Measurements from ENCODE around the gene FAM114A2. TPM values are rescaled to one million over a fixed set of nuclear protein-coding genes. Genes with fewer than 3 reads are reported as not detected.
"Not testable (repeated sequence)": the region's sequence is repeated elsewhere in the genome, so short reads cannot be mapped to it uniquely, and the experiment has no call there.

FAM114A2 gene
- total RNA-seq, 3 donors from 2014 or later: 21.6 to 32.1 (median 22.0) TPM

- intact Hi-C loops (cut with DNase I; ENCODE audit: low total_unique reads): loop anchor here (1.0 to 10.0 kb wide), 2 partner anchors 340 to 1793 kb away; no protein-coding TSS in a partner anchor
- Histone ChIP-seq H3K27ac (no peak overlapping the region), H3K27me3 (no peaks in the 10 kb centered on the region), H3K4me3 (no peak overlapping the region), H3K4me1 (peaks cover 0 to 2% of the 10 kb centered on the region in 2 donors), H3K36me3 (no peaks in the 10 kb centered on the region), H3K9me3 (no peaks in the 10 kb centered on the region)
- TF ChIP-seq POLR2AphosphoS5 (IDR thresholded peaks at IDR 0.05) (no peak), POLR2A (IDR thresholded peaks at IDR 0.05) (no peak)
- TF ChIP-seq, protein P1, sequence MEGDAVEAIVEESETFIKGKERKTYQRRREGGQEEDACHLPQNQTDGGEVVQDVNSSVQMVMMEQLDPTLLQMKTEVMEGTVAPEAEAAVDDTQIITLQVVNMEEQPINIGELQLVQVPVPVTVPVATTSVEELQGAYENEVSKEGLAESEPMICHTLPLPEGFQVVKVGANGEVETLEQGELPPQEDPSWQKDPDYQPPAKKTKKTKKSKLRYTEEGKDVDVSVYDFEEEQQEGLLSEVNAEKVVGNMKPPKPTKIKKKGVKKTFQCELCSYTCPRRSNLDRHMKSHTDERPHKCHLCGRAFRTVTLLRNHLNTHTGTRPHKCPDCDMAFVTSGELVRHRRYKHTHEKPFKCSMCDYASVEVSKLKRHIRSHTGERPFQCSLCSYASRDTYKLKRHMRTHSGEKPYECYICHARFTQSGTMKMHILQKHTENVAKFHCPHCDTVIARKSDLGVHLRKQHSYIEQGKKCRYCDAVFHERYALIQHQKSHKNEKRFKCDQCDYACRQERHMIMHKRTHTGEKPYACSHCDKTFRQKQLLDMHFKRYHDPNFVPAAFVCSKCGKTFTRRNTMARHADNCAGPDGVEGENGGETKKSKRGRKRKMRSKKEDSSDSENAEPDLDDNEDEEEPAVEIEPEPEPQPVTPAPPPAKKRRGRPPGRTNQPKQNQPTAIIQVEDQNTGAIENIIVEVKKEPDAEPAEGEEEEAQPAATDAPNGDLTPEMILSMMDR (IDR thresholded peaks at IDR 0.05): no peak
- DNase-seq (ENCODE audit: low spot score in 2 of 2): no peak
These were observed 33.2 kb upstream of the FAM114A2 start for GRCh38 chr5:154071799-154072413.

GRCh38 chr5:154069854-154070253, 31.1 kb upstream of the FAM114A2 start:
- H3K4me3 ChIP-seq; H3K4me1 ChIP-seq; H3K27ac ChIP-seq; H3K27me3 ChIP-seq; H3K9me3 ChIP-seq; H3K36me3 ChIP-seq; DNase-seq (ENCODE audit: low spot score in 2 of 2): not testable (repeated sequence)
- intact Hi-C loops (cut with DNase I; ENCODE audit: low total_unique reads): loop anchor here (10.0 kb wide), 1 partner anchor 1795 kb away; no protein-coding TSS in a partner anchor

DNA sequence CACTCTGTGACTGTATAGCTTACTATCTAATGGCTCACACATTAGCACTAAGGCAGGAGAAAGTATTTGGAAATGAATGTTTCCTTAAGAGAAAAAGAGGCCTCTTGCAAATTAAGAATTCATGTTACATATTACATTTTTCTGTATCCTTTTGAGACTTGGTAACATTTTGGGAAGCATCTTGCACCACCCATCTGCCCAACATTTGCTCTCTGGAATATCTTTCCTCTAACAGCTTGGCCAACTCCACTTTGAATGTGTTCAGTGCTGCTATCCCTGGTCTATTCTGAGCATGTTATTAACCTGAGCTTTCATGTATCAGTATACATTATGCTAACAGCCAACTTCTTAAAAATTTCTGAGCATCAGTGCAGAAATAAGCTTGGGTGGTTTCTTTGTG, 27.3 kb upstream of the FAM114A2 start:
- TF ChIP-seq POLR2AphosphoS5 (IDR thresholded peaks at IDR 0.05): no peak
- TF ChIP-seq POLR2A (IDR thresholded peaks at IDR 0.05): no peak
- TF ChIP-seq, protein P1 (IDR thresholded peaks at IDR 0.05): no peak
- Histone ChIP-seq H3K36me3 (no peaks in the 10 kb centered on the region), H3K4me3 (no peak overlapping the region), H3K27me3 (no peaks in the 10 kb centered on the region), H3K27ac (no peak overlapping the region), H3K4me1 (no peaks in the 10 kb centered on the region), H3K9me3 (no peaks in the 10 kb centered on the region)
- intact Hi-C loops (cut with DNase I; ENCODE audit: low total_unique reads): no loop called here
- DNase-seq (ENCODE audit: low spot score in 2 of 2): no peak

- no peaks in the 10 kb centered on the region for H3K4me1 ChIP-seq
- DNase-seq (ENCODE audit: low spot score in 2 of 2): no peak
- H3K4me3 ChIP-seq: no peak overlapping the region
- no peaks in the 10 kb centered on the region for H3K27me3 ChIP-seq
- intact Hi-C loops (cut with DNase I; ENCODE audit: low total_unique reads): no loop called here
- no peak for TF ChIP-seq POLR2A (IDR thresholded peaks at IDR 0.05)
- TF ChIP-seq, protein P1 (IDR thresholded peaks at IDR 0.05): no peak
- no peak for TF ChIP-seq POLR2AphosphoS5 (IDR thresholded peaks at IDR 0.05)
- H3K9me3 ChIP-seq: no peaks in the 10 kb centered on the region
- H3K36me3 ChIP-seq: no peaks in the 10 kb centered on the region
- no peak overlapping the region for H3K27ac ChIP-seq
These were observed 24.7 kb upstream of the FAM114A2 start for GRCh38 chr5:154063372-154063771.

GRCh38 chr5:154060606-154061005, 21.9 kb upstream of the FAM114A2 start:
- TF ChIP-seq POLR2A (IDR thresholded peaks at IDR 0.05) (no peak), POLR2AphosphoS5 (IDR thresholded peaks at IDR 0.05) (no peak)
- TF ChIP-seq, protein P1 (IDR thresholded peaks at IDR 0.05): no peak
- Histone ChIP-seq H3K27ac (no peak overlapping the region), H3K9me3 (no peaks in the 10 kb centered on the region), H3K36me3 (no peaks in the 10 kb centered on the region), H3K4me3 (no peak overlapping the region), H3K27me3 (no peaks in the 10 kb centered on the region), H3K4me1 (no peaks in the 10 kb centered on the region)
- DNase-seq (ENCODE audit: low spot score in 2 of 2): no peak
- intact Hi-C loops (cut with DNase I; ENCODE audit: low total_unique reads): no loop called here
